Tibial nerve (tissue), 4 donors: ENCODE data around the gene EFNA3.

Experiments used
- EP300 ChIP-seq, 2 donors: sonication (generic); formaldehyde crosslinking; IDR thresholded peaks; one replicate each; pipeline ENCODE4 v1.6.1; 2017; ENCODE audit warnings: antibody characterized with exemption in 2 of 2, mild to moderate bottlenecking in 1 of 2
- POLR2A ChIP-seq, 2 donors: fragments of 450-650 bp; IDR thresholded peaks; one replicate each; pipeline ENCODE4 v1.6.1; 2017; ENCODE audit warnings: antibody characterized with exemption in 2 of 2, mild to moderate bottlenecking in 2 of 2, moderate library complexity in 2 of 2
- TF ChIP-seq, protein P1 (sequence below), 5 experiments: fragments of 200-600 bp in 3 of 5; fragments of 450-650 bp in 2 of 5; sonication (generic) in 3 of 5; IDR thresholded peaks; one replicate each; pipeline ENCODE4 v1.5.1; 2016 to 2019; ENCODE audit warnings: antibody characterized with exemption in 5 of 5, mild to moderate bottlenecking in 3 of 5, moderate library complexity in 2 of 5

DNA sequence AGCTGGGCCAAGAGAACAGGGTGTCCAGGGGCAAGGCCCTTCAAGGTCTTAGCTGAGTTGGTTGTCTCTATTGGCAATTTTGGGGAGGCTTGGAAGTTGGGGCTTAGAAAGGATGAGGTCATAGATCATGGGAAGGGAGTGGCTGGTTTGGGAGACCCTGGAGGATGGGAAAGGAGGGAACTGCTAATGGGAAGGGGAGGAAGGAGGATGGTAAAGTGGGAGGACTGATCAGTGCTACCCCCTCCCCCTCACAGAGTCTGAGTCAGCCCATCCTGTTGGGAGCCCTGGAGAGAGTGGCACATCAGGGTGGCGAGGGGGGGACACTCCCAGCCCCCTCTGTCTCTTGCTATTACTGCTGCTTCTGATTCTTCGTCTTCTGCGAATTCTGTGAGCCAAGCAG is 10.0 kb upstream of the EFNA3 start:
- TF ChIP-seq, protein P1, sequence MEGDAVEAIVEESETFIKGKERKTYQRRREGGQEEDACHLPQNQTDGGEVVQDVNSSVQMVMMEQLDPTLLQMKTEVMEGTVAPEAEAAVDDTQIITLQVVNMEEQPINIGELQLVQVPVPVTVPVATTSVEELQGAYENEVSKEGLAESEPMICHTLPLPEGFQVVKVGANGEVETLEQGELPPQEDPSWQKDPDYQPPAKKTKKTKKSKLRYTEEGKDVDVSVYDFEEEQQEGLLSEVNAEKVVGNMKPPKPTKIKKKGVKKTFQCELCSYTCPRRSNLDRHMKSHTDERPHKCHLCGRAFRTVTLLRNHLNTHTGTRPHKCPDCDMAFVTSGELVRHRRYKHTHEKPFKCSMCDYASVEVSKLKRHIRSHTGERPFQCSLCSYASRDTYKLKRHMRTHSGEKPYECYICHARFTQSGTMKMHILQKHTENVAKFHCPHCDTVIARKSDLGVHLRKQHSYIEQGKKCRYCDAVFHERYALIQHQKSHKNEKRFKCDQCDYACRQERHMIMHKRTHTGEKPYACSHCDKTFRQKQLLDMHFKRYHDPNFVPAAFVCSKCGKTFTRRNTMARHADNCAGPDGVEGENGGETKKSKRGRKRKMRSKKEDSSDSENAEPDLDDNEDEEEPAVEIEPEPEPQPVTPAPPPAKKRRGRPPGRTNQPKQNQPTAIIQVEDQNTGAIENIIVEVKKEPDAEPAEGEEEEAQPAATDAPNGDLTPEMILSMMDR (IDR thresholded peaks at IDR 0.05): no peak
- TF ChIP-seq POLR2A (IDR thresholded peaks at IDR 0.05): no peak
- TF ChIP-seq EP300 (IDR thresholded peaks at IDR 0.05): no peak
